GM04504 (cell line): ENCODE data around the gene DET1.
"Not testable (repeated sequence)": the region's sequence is repeated elsewhere in the genome, so short reads cannot be mapped to it uniquely, and the experiment has no call there.

Experiments used
- DNase-seq: peaks from one replicate; pipeline ENCODE4 v3.0.0-alpha.2; 2012; ENCODE audit warnings: low read depth

Gene DET1

DNA sequence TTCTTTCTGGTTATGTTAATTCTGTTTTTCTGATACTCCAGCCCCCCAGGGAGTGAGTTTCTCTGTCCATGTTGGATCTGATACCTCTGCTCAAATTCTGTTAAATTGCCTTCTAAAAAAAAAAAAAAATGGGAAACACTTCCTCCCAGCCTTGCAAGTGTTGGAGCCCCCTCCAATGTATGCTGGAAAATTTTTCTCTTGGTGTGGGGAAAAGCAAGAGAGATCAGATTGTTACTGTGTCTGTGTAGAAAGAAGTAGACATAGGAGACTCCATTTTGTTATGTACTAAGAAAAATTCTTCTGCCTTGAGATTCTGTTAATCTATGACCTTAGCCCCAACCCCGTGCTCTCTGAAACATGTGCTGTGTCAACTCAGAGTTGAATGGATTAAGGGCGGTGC, 6.1 kb downstream of the DET1 start:
- not testable (repeated sequence) for DNase-seq

DNA sequence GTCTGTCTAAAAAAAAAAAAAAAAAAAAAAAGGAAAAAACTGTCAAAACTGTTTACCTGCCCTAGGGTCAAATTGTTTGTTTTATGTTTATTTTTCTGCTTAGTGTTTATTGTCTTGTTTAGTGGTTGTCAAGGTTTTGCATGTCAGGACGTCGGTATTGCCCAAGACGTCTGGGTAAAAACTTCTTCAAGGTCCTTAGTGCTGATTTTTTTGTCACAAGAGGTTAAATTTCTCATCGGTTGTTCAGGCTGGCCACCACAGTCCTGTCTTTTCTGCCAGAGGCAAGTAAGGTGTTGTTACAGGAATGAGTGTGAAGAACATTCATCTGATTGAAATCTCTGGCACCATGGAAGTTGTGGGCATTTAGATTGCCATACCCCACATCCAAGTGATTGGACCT, 7.0 kb downstream of the DET1 start:
- no peak for DNase-seq

DNA sequence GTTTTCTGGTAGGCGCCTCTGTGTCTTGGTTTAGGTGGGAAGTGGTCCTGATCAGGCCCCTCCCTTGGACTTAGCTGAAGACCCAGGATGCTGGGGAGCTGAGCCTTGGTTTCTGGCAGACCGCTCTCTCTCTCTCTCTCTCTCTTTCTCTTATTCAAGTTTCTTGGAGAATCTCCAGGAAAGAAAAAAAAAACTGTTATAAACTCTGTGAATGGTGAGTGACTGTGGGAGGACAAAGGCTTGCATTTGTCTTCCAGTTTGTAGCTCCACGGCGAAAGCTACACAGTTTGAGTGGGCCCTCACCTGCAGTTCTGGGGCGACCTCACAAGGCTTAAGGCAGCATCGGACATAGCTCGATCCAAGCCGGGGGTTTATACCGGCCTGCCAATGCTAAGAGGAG, 7.5 kb downstream of the DET1 start:
- no peak for DNase-seq

DNA sequence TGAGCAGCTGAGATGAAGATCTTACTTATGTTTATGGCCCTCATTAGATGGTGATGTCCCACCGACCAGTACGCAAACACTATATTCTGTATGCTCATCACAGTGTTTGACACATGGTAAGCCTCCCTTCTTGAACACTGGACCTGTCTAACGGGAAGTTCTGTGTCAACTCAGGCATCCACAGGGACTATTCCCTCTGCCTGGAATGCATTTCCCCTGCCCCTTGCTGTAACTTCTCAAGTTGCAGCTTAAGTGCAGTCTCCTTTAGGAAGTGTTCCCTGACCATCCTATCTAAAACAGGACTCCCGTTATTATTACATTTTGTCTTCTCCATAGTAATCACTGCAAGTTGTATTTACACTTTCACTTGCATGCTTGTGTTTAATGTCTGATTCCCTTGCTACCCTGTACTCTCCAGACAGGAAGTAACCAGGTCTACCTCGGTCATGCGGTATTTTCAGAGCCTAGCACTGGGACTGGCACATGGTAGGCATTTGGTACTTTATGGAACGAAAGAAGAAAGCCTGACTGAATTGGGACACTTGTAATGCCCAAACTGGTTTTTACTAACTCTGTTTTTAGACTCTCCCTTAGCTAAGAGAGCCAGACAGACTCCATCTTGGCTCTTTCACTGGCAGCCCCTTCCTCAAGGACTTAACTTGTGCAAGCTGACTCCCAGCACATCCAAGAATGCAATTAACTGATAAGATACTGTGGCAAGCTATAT, 8.7 kb downstream of the DET1 start:
- DNase-seq, result no peak

DNA sequence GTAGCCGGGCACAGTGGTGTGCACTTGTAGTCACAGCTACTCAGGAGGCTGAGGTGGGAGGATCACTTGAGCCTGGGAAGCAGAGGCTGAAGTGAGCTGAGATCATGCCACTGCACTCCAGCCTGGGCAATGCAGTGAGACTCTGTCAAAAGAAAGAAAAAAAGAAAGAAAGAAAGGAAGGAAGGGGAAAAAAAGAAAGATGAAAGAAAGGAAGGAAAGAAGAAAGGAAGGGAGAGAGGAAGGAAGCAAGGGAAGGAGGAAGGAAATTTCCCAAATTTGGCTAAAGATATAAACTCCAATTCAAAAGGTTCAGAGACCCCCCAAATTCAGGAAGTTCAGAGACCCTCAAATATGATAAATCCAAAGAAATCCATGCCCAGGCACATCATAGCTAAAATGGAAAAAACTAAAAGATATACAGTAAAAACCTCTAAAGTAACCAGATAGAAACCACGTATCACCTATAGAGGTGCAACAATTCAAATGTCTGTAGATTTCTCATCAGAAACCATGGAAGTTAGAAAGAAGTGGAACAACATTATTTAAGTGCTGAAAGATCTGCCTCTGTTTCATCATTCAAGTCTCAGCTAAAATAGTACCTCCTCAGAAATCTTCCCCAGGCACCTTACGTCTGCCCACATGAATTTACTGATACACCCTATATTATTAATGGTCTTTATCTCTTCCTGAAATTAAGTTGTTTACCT, 10.7 kb downstream of the DET1 start:
- no peak for DNase-seq

DNA sequence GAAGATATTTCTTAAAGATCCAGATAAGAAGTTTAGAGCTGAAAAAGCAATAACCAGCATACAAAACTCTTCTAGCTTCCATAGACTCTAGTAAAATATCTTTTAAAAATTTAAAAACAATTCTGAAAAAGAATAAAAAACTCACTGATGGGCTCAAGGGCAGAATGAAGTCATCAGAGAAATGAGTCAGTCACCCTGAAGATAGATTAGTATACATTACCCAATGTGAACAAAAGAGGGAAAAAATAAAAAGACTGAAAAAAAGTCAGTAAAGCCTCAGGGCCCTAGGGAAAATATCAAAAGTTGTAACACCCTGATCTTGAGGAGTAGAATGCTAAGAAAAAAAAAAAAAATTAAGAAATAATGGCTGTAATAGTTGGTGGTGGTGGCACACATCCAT, 11.4 kb downstream of the DET1 start:
- DNase-seq, result no peak

DNA sequence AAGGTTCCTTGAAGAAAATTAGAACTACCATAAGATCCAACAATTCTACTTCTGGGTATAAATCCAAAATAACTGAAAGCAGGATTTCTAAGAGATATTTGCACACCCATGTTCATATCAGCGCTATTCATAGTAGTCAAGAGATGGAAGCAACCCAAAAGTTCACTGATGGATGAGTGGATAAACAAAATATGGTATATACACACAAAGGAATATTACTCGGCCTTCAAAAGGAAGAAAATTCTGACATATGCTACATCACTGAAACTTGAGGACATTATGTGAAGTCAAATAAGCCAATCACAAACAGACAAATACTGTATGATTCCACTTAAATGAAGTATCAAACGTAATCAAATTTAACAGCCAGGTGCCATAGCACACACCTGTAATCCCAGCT, 13.1 kb downstream of the DET1 start:
- DNase-seq, result no peak

DNA sequence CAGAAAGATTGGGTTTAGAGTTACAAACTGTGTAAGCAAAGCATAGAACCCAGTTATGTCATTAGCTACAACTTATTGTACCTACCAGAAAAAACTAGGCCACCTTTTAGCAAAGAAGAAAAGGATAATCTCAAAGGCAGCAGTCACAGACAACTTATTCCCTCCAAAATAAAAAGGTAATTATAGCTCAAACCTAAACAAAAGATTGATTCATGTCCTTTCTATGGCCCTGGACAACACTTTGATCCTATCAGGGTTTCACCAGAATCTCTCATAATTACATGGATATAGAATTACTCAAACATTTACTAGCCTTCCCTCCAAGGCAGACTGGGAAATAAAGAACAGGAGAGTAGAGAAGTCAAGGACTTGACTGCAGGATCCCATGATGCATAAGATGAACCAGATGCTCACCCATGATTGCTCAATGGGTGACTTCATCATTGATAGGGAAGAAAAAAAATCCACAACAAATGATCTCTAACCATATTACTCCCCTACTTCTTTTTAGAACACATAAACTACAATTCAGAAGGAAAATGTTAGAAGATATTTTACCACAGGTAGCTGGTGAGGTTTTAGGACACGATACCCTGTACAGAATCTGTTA, 17.4 kb downstream of the DET1 start:
- peak; percentile 40 for DNase-seq

DNA sequence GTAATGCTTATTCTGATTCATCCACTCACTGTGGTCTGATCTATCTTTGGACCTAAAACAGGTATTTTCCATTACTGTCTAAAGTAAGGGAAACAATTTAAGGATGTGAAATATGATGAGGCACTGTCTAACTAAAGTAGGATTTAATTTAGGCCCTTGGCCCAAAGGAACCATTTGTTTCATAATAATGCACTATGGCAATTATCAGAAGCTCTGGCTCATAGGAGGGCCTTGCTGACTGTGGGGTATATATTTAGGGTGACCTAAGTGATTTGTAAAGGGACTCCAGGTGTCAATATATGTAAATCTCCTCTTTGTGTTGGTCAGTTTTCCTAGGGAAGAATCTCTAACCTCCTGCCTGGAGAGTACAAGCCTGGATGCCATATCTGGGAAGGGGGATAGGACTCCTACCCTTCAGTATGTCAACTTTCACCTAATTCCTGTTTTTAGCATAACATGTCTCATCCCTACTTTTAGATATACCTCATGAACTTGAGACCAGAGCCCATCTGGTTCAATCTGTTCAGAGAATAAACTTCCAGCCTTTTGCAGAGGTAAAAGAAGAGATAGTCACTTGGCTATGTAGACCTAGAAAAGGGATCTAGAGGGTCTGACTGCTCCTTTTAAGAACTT, 20.1 kb downstream of the DET1 start:
- DNase-seq, result no peak

DNA sequence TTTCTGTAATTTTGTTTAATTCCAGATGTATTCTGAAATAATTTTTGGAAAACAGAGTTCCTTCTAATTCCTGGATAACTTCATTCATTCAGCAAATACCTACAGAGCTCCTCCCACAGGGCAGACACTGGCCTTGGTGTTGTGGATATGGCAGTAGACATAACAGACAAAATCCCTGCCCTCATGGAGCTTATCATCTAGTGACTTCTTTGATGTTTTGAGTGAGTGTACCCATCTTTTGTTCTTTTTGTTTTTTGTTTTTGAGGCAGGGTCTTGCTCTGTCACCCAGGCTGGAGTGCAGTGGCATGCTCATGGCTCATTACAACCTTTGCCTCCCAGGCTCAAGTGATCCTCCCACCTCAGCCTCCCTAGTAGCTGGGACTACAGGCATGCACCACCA, 21.1 kb downstream of the DET1 start:
- DNase-seq, result no peak

DNA sequence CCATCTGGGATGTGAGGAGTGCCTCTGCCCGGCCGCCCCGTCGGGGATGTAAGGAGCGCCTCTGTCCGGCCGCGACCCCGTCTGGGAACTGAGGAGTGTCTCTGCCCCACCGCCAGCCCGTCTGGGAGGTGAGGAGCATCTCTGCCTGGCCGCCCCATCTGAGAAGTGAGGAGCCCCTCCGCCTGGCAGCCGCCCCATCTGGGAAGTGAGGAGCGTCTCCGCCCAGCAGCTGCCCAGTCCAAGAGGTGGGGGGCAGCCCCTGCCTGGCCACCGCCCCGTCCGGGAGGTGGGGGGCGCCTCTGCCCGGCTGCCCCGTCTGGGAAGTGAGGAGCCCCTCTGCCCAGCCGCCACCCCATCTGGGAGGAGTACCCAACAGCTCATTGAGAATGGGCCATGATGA, 22.4 kb downstream of the DET1 start:
- not testable (repeated sequence) for DNase-seq

DNA sequence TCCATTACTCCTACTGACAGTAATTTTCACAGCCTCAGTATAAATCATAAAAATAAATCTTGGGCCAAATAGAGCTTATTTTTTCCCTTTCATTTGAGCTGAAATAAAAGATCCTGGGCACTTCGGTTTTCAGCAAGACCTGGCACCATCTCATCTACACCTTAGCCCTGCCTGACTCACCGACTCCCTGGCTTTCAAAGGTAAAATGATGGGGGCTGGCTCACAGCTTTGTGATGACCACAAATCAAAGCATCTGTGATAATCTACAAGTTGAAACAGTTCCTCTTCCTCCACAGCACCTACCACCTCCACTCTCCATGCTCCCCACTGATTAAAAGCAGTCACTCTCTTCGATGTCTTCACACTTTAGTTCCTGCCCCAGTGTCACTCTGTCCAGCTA, 27.6 kb downstream of the DET1 start:
- DNase-seq, result no peak

DNA sequence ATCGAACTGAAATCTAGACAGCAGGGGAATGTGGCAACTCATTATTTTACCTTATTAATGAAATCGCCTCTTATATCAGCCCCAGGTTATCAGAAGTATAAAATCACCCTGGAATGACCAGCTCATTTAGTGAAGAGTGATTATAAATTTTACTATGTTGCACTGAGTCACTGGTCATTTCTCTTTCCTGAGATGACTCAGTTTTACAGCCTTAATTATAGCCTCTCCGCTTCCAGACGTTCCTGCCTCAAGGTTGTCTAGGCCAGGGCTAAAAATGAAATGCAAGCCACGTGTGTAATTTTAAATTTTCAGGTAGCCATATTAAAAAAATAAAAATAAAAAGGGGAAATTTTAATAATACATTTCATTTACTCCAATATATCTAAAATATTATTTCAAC, 33.3 kb downstream of the DET1 start:
- peak; percentile 34 for DNase-seq

DNA sequence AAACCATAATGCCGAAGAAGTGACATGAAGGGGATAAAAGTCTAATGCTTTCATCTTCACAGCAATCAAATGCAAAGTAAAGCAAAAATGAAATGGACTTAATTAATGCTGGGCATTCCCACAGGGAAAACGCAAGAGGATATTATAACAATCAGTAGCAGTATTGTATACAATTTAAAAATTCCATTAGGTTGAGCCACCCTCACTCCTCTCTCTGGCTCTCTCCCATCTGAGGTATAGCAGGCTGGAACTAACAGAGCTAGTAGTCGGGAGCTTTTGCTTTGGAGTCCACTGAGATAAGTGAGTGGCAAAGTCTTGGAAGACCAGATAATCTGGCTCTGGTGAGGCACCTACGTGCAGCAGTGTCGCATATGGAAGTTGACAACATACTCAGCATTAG, 33.9 kb downstream of the DET1 start:
- DNase-seq, result no peak

DNA sequence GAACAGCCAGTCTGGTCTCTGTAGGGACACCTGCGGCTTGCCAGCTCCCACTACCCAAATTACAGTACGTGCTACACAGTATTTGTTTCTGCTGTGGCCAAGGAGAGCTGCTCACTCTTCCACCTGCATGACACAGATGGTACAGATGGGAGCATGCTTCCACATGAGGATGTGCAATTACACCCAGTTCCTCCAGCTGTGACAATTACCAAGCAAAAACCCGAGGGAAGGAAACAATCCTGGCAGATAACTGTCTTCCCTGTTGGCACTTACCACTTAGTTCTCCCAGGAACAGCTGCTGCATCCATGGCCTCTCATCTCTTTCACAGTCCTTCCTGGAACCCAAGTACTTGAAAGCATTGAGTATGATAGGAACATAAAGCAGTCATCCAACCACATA, 34.4 kb downstream of the DET1 start:
- DNase-seq, result no peak

DNA sequence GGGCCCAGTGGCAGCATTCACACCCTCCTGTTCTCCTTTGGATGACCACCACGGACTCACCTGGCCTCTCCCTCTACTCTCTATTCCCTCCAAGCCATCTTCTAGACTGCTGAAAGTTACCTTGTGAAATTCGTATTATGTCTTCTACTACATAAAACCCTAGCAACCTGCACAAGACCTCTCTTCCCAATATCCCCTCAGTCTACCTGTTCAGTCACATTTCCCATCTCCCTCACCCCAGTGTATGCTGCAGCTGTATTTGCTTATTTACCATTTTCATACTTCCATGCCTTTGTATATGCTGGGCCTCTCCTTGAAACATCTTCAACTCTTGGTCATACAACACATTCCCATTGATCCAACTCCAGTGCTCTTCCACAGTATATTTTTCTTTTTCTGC, 35.3 kb downstream of the DET1 start:
- DNase-seq, result no peak

DNA sequence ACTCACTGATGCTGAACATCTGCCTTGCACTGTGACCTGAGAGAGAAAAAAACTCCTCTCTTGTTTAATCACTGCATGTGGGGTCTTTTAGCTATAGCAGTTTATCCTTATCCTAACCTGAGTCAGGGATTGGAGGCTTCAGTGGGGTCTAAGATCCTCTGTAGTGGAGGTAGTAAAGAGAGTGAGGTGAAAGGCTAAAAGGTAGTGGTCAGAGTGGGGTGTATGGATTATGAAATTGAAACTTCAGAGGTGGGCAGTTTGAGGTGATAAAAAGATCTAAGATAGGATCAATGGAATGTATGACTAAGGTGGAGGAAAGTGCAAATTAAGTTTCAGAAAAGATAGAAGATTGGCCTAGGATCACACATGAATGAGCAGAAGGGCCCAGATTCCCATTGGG, 36.5 kb downstream of the DET1 start:
- no peak for DNase-seq

DNA sequence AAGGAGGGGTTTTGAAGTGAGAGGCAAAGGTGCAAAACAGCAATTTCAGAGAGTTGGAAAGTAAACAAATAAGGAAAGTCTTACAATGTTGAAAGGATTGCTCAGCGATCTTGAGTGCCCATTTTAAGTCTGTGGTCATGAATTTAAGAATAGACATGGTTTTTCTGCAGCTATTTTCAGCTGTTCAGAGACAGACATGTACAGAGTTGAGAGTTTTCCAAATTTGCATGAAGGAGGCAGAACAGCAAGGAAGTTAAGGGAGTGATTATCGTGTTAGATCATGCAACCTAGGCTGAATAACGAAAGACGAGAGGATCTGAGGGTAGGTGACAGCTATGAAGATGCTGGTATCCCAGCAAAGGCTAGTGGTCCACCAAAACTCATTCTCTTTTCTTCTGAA, 37.2 kb downstream of the DET1 start:
- DNase-seq, result no peak

DNA sequence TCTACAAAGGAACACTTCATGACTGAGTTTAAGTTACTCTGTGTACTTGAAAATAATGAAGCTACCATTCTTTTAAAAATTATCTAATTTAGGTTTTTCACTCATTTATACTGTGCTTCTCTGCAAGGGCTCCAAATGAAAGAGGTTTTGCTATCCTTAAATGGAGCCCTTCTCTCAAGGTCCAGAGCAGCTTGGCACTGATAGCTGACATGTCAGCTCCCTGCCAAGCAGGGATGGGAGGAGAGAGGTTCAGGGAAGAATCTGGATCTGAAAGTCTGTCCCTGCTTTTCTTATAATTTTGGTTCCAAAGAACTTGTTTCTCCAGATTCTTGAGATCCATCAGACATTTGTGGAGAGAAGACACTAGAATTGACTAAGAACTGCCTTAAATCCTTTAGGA, 39.9 kb downstream of the DET1 start:
- no peak for DNase-seq

DNA sequence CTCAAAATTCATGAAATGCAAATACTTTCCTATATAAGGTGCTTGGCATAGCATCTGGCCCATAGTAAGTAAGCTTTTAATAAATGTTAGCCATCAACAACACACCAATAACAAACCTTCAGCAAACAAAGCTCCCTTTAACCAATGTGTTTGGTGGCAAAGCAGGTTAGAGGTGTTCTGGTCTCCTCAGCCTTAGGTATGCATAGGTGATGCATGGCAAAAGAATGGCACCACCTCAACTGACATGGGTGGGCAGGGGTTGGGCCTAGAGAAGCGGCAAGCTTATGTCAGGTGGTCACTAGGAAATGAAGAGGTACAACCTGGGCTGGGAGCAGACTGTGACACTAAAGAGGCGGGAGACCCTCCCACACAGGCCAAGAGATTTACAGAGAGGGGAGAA, 40.8 kb downstream of the DET1 start:
- DNase-seq, result no peak

DNA sequence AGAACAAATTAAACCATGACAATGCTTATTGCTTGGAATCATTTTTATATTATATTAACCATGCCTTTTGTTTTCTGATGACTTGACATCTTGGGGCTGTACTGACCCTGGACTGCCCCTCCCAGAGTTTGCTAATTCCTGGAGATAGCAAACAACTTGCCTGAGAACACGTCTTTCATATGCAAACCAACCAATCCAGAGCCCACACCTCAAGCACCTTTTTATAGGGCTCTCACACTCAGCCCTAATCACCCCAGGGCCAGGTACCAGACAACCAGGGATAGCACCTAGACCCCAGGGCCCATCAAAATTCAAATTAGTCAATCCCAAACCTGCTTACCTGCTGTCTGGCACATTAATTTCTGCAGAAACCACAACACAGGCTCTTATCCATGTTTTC, 42.0 kb downstream of the DET1 start:
- DNase-seq, result no peak

DNA sequence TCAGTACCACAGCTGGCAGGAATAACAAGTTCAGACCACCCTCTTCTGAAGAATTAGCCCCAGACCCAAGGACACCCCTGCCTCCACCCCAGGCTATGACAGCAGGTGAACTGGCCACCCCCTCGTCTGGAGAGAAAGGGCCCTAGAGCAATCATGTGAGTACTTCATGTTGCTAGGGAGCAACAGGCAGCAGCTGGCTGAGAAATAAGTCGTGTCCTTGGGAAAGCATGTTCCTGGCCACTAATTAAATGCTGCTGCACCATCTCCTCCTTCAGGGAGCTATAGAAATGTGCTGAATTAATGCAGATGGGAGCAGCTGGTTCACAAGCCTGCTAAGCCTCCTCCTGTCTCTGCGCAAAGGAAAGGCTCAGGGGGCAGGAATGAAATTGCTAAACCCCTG, 47.5 kb downstream of the DET1 start:
- no peak for DNase-seq

DNA sequence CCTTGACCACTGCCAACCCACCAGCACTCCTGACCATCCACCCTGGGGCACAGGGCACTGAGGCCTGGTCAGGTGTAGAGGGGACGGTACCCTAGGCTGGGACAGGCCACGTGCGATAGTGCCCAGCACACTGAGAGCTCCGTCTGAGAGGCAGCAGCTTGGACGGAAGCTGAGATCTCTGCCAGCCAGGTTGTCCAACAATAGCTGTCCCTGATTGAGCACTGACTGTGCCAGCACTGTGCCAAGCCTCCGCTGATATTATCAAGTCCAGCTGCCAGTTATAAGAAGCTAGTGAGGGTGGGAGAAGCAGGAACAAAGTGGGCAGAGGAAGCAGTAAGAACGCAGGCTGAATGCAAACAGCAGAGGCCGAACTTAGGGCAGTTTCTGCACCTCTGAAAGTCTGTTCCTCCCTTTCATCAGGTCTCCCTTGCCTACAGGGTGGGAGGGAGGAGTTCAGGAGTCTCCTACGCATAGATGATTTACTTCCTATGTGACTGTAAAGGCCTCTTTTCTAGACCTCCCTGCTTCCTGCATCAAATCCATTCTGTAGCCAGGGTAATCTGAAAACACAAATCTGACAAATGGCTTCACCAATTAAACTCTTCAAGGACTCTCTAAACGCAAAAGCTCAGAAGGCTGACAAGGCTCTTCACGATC, 49.2 kb downstream of the DET1 start:
- DNase-seq, result no peak
